Measurements from ENCODE around the gene CADM1.

Gene CADM1

DNA sequence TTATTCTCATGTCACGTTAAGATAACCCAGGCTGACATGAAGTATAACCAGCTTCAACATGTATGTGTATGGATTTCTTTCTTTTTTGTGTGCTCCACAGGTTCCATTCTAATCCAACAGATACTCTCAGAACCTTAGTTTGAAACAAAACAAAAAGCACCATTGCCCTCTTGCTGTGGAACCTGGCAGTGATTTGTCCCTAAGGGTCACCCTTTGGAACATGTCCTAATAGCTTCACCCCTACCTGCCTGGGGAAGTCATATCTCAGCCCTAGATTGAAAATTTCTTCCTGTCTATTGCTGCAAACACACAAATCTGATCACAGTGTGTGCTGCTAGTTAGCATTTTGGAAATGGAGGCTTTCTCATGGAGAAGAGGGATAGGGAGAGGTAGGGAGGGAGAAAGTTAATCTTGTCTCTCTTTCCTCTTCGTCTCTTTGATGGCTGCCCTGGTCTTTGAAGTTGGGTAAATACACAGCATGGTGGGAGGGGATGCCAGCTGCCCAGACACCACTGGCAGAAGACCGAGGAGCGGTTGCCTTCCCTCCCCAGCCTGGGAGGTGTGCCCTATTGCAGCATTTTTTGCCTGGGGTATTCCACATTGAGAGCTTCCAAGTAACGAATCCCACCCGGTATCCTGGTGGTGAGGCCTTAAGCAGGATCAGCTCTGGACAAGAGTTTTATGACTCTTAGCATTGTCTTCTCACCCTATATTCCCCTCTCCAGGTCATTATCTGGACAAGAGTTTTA lies 11.6 kb upstream of the CADM1 start:
- no peak for DNase-seq (ENCODE audit: low read depth in 2 of 2)

DNA sequence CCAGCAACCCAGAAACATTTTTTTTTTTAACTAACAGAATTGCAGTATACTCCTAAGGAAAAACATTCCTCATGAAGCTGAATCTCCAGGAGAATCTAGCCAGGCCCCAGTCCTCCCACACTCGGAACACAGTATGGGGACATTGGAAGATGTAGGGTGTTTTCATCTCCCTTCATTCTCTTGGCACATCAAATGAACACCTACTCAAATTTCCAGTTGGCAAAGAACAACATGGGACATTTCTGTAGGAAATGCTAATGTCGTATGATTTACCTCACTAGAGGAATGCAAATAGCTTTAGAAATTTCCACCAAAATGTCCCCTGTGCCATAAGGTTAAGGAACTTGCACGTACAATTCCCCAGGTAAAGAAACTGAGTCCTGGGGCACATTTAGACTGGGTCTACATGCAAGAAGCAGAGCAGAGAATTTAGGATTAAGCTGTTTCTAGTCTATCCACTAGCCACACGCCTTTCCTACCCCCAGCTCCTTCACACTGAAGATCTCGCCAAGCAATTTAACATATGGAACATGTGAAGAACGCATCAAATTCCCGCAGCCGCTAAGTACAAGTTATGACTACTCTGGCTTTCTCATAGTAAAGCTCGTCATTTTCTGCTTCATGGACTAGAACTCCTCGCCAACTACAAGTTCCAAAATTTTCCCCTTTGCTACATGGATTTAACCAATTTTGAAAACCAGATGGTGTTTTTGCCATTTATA lies 2.9 kb upstream of the CADM1 start:
- no peak for DNase-seq (ENCODE audit: low read depth in 2 of 2)

GRCh38 chr11:115505175-115505574 lies 960 bp upstream of the CADM1 start:
- no peak for DNase-seq (ENCODE audit: low read depth in 2 of 2)

DNA sequence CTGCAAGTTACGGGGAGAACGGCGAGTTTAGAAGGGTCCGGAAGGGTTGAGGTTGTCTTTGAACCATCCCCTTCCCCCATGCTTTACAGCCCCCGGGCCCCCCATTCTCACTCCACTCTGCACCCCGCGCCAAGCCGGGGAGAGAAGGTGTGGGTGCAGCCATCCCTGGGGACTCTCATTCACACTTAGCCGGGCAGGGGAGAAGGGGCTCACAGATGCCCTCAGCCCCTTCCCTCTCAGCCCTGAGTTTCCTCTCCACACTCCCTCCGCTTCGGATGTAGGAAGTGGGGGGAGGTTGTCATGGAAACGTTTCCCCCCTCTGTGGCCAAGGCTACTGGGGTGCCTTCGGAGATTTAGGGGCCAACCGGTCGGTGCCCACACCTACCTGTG lies 334 bp downstream of the CADM1 start:
- no peak for DNase-seq (ENCODE audit: low read depth in 2 of 2)

DNA sequence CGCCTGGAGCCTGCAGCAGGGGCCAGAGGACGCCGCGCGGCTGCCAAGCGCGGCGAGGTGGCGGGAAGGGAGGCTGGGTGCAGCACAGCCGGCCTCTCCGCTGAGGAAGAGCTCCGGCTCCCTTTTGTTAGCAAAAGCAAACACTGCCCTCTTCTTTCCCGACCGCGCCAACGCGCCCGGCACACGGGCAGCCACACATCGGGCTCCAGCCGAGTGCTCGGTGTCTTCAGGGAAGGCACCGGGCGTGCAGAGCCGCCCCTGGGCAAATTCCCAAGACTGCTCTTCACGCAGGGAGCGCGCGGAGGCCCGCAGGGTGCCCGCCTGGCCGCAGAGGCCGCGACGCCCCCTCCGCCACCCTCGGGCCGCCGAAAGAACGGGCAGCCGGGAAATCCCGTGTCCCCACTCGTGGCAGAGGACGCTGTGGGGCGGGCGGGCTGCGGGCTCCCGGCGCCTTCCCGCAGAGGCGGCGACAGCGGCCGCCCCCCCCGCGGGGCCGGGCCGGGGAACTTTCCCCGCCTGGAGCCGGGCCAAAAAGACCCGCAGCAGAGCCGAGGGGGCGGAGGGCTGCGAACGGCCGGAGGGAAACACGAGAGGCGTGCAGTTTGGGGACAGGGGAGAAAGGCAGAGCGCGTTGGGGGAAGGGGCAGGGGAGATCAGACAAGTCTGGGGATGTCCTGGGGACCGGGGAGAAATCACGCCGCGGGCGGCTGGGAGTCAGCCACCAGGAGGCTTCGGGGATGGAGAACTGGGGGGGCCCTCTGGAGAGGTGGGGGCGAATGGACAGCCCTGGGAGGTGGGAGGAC lies 931 bp downstream of the CADM1 start:
- no peak for DNase-seq (ENCODE audit: low read depth in 2 of 2)

DNA sequence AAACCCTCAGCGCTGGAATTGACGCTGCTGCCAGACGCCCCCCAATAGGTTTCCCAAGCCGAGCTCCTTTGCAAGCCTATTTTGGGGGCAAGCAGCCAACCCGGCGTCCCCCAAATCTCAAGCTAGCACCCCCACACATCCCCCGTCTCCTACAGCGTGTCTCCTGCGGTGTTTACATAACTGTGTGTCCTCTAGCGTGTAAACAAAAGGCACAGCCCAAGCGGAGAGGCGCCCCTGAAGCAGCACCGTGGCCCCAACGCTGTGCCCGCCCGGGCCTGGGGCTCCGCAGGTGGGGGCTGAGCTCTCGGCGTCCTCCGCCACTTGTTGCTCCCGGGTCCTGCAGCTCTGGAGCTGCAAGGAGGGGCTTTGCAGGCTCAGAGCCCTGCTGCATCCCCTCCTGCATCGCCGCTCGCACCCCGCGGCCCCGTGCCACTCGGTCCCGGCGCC lies 1.6 kb downstream of the CADM1 start:
- DNase-seq (ENCODE audit: low read depth in 2 of 2) = no peak

DNA sequence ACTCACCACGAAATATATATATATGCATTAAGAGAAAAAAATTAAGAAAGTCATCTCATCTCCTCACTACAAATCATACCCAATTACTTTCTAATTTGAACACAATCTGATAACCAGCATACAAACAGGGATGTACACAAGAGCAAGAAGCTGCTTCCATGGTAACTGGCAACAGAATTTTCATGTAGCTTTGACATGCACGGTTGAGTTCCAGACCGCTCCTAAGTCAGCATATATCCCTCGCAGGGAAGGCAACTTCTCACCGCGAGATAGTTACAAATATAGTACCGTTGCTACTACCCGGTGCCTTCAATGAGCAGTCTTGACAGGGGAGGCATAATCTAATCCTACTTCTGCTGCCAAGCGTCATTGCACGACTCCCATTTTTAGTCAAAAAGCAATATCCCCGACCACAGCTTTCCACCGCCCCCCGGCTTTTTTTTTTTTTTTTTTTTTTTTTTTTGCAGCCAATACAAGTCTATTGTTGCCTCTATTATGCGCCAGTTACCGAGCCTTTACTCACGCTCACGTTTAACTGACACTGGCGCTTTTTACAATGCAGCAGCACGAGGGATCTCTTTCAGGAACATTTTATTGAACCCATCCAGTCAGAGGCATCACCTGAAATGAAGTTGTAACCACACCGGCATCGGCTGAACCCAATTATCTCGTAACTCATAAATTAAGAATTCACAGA lies 2.2 kb downstream of the CADM1 start:
- DNase-seq (ENCODE audit: low read depth in 2 of 2) = no peak

GRCh38 chr11:115501502-115501892 lies 2.7 kb downstream of the CADM1 start:
- DNase-seq (ENCODE audit: low read depth in 2 of 2) = no peak

- DNase-seq (ENCODE audit: low read depth in 2 of 2) = no peak
Measured at GRCh38 chr11:115500547-115501501, 3.4 kb downstream of the CADM1 start.

- no peak for DNase-seq (ENCODE audit: low read depth in 2 of 2)
Measured at GRCh38 chr11:115499891-115500290, 4.3 kb downstream of the CADM1 start.

DNA sequence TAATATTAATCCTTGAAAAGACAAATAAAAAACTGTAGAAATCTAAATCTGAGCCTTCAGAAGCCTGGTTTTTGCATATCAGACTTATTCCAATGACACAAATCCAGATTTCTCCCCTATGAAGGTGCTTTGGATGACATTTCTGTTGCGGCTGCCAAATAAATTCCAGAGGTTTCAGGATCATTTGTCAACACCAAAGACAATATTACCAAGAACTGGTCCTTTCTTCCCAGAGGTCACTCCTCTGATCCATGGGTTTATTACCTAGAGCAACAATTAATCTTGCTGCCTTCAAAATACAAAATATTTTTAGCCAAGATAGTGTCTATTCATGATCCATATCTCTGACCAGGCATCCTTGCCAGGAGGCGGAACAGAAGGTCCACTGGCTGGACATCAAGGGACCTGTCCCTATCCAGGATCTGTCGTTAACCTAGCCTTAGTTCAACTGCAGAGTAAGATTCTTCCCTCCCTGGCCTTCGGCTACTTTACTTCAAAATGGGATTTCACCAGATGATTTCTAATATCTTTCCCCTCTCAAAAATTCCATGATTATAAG lies 4.9 kb downstream of the CADM1 start:
- DNase-seq (ENCODE audit: low read depth in 2 of 2) = no peak

DNA sequence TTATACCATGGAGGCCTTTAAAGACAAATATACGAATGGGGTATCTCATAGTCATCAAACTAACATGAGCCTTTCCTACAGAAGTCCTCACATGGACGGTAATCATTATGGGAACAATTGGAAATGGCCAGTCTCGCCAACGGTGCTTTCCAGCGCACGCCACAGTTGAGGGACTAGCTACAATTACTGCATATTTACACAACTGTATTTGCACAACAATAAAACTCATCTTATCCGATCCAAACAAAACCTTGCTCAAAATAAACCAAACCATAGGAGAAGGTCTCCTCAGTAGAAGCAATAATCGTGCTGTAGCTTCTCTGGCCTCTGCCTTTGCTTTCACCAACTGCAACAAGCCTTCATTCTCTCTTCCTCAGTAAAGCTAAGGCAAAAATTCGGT lies 5.9 kb downstream of the CADM1 start:
- no peak for DNase-seq (ENCODE audit: low read depth in 2 of 2)

- no peak for DNase-seq (ENCODE audit: low read depth in 2 of 2)
Measured at GRCh38 chr11:115497303-115497702, 6.9 kb downstream of the CADM1 start.

DNA sequence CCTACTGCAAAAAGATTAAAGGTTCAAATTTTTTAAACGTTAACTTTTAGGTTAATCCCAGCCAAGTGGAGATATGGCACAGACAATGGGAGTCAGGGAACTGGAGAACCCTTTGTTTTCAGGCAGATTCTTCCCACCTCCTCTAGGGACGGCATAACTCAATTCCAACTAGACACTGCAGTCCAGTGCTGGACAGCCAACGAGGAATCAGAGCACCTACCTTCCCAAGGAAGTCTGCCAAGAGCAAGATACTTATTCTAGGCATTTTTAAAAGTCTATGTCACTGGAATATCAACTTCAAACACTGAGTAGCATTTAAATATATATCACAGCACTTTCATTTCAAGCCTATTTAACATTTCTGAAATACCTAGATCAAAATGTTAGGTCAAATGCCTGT lies 7.3 kb downstream of the CADM1 start:
- no peak for DNase-seq (ENCODE audit: low read depth in 2 of 2)

DNA sequence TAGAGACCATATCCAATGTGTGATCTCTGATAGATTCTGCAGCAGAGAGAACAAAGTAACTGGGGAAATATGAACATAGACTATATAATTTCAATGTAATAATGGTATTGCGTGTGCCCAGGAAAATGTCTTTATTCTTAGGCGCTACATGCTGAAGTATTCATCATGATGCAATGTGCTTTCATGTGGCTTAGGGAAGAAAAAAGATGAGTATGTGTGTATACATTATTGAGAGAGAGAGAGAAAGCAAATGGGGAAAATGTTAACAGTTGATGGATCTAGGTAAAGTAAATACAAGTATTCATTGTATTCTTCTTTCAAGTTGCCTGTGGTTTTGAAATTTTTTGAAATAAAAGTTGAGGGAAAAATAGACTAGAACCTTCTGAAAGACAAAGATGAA lies 10.3 kb downstream of the CADM1 start:
- DNase-seq (ENCODE audit: low read depth in 2 of 2) = no peak

GRCh38 chr11:115493488-115493887 lies 10.7 kb downstream of the CADM1 start:
- no peak for DNase-seq (ENCODE audit: low read depth in 2 of 2)

- DNase-seq (ENCODE audit: low read depth in 2 of 2) = no peak
Measured at GRCh38 chr11:115489466-115489865, 14.7 kb downstream of the CADM1 start.

GRCh38 chr11:115488945-115489344 lies 15.3 kb downstream of the CADM1 start:
- DNase-seq (ENCODE audit: low read depth in 2 of 2) = no peak

- DNase-seq (ENCODE audit: low read depth in 2 of 2) = no peak
Measured at GRCh38 chr11:115481528-115481927, 22.7 kb downstream of the CADM1 start.

DNA sequence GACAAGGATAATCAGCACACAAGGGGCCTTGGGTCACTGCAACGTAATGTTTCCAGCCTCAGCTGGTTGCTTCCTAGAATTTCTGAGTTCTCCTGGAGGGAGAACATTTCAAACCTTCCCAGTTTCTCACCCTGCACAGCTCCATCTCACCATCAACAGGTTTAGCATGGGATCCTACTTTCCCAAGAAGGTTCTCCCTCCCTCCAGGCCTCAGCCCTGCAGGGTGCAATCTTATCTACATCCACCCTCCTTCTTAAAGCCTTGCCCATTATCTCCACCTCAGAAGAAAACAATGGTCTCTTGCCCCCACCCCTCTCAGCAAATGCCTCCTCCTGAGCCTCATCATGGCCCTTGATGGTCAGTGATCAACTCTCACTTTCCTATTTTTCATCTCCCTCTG lies 23.6 kb downstream of the CADM1 start:
- no peak for DNase-seq (ENCODE audit: low read depth in 2 of 2)

- DNase-seq (ENCODE audit: low read depth in 2 of 2) = no peak
Measured at GRCh38 chr11:115477410-115477809, 26.8 kb downstream of the CADM1 start.
